NK-92 treated with Interleukin-12 subunit alpha and Interleukin-12 subunit beta, amount 100 ng/mL, for 24 hours (cell line): ENCODE results near the gene CYTH1.

Experiments
- DNase-seq: peaks from one replicate; lab custom pipeline; 2025; lab: John Stamatoyannopoulos, UW

Gene CYTH1

DNA sequence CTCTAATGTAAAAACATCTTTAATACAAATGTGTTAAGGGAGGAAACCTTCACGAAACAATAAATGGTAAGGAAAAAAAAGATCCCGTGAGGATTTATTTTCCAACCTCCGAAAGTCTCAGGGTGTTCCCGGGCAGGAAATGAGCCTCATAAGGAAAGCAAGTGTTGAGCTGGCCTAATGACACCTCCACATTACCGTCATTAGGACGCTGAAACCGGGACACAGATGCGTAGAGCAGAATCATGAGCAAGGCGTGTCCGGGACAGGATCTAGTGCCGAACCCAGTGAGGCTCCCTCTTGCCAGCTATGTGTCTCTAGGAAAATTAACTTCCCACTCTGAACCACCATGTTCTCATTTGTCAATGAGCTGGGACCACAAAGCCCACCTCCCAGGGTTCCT, 22.7 kb upstream of the CYTH1 start:
- no peak for DNase-seq

DNA sequence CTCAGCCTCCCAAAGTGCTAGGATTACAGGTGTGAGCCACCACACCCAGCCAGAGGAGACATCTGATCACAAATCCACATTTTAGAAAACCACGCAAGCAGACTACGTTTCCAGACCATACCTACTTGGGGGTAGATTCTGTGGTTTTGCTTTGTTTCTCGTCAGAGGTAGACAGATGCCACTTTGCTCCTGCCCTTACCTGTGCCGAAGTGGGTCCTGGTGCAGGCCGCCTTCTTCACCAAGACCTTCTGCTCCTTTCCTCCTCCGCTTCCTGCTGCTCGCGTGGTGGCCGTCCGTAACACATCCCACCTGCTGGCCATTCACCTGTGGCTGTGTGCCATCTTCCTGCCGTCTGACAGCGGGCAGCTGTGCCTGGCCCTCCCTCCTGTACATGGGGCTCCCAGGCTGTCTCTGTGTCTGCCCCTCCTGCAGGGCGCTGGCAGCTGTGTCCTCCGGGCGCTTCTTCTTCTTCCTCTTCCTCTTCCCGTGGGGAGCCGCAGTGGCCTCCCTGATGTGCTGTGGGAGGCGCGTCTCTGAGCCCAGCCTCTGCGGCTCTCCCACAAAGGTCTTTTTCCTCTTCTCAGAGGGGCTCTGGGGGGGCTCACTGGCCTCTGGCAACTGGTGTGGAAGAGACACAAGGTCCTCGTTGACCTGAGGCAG, 21.2 kb upstream of the CYTH1 start:
- DNase-seq, result no peak

DNA sequence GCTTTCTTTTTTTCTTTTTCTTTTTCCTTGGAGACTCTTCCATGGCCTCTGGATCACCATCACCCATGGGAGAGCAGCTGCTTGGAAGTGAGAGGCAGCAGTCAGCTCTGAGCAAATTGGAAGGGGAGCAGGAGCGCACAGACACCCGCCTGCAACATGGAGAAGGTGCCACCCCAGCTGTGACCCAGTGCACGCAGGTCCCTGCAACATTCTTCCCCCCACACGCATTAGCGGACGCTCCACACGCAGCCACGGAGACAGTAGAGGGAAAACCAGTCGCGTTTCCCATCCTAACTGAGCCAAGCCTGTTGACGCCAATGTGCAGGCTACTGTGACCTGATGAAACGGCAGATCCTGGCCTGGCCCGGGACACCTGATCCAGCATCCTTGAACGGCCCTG, 20.4 kb upstream of the CYTH1 start:
- DNase-seq, result no peak

DNA sequence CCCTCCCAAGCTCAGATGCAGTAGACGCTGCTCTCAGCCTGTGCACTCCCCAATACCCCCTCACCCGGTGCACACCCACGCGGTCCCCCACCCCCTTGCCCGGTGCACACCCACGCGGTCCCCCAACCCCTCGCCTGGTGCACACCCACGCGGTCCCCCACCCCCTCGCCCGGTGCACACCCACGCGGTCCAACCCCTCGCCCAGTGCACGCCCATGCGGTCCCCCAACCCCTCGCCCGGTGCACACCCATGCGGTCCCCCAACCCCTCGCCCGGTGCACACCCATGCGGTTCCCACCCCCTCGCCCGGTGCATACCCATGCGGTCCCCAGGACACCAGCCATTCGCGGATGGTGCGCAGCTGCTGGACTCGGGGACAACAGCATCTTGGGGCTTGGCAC, 19.9 kb upstream of the CYTH1 start:
- DNase-seq, result no peak

DNA sequence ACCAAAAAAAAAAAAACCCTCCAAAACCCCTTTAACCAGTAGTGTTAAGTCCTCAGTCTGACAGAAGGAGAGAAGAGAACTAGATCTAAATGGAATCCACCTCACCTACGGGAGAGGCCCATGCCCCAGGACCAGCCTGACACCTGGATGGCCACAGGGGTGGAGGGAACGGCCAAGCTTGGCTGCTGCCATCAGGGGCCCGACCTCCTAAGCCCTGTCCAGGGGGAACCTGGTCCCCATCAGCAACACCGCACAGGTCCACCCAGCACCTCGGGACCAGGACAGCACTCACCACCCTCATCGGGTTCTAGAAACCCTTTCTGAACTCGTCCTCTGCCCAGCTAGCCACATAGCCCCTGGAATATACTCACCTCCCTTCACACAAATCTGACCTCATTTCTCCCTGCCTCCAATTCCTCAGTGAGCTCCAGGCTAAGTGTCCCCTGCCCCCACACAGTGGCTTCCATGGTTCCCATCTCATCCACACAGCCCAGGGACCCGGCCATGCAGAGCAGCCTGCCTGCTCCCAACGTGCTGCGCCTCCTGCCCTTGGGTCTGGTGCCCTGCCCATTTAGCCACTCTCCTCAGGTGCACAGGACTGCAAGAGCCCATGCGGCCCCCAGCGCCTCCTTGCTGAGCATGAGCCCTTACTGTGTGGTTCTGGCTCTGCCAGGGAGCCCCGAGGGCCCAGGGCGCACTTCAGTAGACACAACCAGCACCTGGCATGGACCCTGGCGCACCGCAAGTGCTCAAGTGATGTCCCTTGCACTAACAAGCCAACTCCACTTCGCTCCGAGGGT, 18.3 kb upstream of the CYTH1 start:
- no peak for DNase-seq

DNA sequence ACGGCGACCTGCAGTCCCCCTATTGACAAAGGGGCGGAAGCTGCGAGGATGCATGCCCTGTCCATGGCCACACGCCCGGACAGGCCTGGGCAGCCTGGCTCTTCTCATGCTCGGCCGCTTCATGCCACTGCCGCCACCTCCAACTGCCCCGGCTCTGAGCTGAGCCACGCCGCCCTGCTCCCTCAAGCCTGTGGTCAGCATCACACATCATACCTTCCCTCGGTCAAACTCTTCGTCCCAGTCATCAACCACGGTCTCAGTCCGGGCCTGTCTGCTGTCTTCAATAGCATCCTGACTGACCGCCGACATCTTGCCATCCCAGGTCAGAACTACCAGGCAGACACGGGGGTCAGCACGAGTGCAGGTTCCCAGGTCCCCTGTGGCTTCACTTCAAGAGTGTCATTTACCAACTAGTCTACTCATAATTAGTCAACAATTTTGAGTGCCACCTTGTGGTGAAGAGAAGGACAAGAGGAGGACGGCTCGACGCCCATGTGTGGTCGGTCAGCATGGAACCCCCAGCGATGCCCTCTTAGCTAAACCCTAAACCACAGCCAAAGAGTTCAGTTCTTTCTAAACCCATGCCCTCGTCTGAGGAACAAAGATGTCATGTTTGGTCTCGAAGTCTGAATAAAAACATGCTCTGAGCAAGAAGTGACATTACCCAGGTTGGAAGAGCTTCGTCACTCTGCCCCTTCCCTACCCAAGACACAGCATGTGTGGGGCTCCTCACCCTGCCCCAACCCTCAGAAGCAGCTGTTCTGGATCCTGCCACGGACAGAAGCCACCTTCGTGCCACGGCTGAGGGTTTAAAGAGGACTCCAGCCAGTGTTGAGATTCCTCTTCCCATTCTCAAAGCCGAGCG, 16.9 kb upstream of the CYTH1 start:
- DNase-seq, result no peak

DNA sequence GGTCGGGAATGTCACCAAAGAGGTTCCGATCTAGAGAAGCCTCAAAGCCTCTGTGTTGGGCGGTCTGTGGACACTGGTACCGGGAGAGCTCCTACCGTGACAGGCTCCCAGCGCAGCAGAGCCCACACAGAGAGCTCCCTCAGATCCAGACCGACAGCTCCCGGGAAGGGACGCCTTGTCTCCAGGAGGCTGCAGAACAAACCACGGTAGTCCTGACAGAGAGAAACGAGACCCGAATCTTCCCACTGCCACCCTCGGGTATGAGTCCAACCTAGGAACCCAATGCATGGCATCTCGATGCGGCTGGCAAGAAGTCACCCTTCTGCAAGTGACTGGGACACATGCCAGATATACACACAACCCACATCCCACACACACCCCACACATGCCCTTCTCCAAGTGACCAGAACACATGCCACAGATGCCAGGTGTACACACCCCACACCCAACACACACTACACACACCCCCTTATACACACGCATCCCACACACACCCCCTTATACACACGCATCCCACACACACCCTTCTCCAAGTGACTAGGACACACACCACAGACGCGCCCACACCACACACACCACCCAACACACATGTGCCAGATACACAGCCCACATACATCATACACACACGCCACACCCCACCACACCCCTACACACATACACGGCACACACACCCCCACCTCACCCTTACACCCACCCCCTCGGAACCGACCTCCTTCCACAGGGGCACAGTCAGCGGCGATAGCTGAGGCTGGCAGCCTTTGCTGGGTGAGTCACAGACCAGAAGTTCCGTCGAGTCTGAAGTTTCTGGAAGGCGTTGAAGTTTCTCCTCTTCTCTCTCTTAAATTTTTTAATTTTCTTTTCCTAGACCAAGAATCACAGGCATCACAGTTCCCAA, 15.9 kb upstream of the CYTH1 start:
- no peak for DNase-seq

DNA sequence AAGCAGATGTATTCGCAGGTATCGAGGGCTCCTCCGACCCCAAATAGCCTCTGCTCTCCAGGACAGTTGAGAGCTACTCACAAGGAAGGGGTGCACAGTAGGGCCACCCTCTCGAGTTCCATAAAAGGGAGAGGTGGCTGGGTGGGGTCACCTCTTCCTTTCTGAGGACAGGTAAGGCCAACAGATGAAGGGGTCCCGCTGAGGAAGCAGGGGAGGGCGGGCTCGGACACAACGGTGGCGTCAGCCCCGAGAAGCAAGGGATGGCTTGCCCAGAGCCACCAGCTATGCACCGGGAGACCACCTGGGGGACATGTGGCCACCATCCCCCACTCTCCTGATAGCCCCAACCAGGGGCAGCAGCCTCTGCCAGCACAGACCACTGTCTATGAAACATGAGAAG, 15.1 kb upstream of the CYTH1 start:
- no peak for DNase-seq

DNA sequence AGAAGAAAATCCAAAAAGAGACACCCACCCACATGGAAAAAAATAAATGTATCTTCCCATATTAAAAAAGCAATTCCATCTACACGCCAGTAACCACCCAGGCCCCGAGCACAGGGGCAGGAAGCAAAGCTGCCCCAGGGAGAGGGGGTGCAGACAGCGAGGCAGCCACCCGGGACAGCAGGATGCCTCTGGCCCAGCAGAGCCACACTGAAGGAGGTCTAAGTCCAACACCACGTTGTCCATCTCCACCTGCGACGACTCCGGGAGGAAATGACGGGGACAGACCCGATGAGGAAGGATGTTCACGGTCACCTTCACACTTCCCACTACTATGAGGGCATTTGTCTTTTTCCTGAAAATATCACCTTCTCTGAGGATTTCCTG, 14.4 kb upstream of the CYTH1 start:
- DNase-seq, result no peak

DNA sequence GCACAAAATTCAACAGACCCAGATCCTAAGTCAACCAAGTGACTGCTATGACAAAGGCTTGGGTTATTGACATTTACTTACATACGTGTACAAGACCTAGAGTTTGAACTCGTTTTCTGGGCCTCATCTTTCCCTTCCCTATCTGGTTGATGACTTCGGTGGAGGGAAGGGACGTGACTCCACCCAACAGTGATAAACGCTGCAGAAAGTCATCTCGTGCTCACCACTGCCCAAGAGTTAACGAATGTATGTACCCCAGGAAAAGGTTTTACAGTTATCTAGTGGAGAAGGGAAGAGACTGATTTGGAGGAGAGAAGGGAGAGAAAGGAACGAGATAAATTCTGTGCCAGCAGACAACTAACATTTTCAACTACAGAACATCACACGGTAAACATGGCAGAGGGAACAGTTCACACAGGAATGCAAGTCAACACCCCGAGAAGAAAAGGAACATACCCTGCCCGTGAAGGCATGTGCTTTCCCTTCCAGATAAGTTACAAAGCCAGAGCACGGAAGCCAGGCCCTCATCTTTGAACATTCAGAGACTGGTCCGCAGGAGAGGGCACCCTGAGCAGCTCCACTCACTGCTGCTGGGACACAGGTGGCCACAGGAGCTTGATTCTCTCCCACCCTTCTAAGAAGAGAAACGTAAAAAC, 13.9 kb upstream of the CYTH1 start:
- DNase-seq, result no peak

DNA sequence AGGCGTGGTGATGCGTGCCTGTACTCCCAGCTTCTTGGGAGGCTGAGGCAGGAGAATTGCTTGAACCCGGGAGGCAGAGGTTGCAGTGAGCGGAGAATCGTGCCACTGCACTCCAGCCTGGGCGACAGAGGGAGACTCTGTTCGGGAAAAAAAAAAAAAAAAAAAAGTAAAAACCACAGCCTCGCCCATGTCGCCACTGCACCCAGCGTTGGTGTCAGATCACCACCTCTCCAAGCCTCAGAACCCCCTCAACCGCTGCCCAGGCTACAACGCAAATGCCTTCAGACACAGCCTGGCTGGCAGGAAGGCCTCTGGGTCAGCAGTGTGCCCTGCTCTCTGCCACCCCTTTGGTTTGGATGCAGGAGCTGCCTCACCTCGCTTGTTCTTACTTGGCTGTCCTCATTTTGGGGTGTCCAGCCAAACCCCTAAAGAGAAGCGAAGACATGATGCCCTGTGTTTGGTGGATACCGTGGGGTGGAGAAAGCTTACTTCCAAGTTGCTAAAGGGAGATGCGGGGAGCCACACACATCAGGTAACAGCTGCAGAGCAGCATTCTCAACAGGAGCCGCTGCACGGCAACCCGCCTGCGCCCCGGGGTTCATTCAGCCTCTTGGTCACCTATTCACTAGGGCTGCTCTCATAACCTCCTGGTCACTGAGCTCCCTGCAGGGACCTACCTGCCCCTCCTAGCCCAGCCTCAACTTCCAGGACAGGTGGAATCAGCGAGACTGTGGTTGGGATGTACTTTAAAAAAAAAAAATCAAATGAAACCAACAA, 13.0 kb upstream of the CYTH1 start:
- DNase-seq, result no peak

DNA sequence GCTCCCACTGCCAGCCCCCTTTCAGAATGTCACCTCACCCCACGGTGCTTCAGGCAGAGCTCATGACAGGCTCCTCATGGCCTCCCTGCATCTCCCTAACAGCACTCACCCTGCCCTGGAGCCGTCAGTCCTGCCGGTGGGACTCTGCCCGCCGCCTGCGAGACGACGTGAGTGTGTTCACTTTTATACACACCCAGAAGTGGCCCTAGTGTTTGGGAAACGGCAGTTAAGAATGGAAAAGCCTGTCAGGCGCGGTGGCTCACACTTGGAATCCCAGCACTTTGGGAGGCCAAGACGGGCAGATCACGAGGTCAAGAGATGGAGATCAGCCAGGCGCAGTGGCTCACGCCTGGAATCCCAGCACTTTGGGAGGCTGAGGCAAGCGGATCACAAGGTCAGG, 12.3 kb upstream of the CYTH1 start:
- DNase-seq, result no peak

DNA sequence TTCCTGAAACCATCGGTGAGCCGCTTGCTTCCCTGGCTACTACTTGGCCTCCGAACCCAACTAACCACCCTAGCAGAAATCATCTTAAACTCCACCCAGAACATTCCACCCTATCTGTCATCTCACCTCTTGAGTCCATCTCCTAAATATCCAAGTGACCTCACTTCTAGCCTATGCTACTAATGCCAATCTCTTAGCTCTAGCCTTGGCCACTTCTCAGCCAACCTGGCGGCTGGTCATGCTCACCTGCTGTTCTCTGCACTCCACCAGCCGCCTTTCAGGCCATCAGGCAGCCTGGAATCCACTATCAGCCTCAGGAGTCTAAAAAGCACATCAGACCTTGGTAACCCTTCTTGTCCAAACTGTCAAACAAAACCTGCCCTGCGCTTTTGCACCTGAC, 11.9 kb upstream of the CYTH1 start:
- DNase-seq, result no peak

DNA sequence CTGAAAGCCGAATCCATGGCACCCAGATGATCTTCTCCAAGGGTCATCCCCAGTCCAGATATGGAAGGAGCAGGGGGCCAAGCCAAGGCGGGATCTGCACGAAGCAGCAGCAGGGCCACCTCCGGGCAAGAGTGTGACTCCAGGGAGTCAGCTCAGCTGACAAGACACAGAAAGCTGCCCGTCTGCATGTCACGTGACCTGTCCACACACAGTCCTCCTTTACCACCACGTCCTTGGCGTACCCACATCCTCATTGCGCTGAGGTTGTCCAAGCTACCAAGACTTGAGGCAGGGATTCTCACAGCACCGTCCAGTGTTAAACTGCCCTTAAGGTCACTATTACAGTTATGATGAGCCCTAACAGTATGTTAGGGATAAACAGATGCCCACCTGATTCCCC, 11.3 kb upstream of the CYTH1 start:
- DNase-seq, result no peak

DNA sequence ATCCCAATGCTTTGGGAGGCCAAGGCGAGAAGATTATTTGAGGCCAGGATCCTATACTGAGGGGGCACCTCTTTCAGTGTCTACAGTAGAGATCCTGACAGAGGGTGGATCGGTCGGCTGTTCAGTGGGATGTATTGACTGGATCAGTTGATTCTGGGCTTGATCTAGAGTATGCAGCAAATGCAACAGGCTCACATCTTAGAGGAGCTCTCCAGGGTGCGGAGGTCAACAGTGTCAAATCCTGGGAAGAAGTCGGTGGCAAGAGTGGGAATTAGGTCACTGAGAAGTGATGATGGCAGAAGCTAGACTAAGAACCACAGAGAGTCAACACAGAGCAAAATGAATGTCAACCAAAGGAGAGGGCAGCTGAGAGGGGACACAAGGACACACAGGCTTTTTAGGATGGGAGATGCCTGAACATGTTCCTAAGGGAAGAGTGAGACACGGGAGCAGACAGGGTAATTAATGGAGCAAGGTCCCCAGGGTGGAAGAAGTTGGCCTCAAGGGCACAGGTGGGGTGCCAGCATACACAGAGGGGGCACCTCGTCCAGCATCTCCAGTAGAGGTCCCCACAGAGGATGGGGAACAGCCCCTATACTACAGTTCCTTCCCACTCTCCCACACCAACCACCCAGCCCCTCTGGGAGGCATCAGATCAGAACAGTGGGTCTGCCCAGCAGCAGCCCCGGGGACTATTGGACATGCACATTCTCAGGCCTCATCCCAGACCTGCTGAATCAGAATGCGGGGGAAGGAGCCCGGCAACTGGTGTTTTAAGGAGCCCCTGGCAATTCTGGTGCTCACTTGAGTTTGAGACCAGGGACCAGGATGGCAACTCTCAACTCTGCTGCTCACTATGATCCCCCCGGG, 10.0 kb upstream of the CYTH1 start:
- DNase-seq, result no peak

DNA sequence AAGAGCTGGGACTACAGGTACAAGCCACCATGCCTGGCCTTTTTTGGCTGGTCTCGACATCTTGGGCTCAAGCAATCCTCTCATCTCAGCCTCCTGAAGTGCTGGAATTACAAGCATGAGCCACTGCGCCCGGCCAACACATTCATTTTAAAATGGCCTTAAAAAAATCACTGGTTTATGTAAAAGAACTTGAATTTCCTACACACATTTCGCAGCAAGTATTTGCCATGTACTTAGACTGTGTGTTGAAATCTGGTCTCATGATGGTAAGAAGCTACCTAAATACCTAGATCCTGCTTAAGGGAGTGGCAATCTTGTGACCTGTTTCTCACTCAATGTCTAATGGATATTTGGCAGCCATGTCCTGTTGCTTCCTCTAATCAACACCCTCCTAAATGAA, 8.5 kb upstream of the CYTH1 start:
- DNase-seq, result no peak

DNA sequence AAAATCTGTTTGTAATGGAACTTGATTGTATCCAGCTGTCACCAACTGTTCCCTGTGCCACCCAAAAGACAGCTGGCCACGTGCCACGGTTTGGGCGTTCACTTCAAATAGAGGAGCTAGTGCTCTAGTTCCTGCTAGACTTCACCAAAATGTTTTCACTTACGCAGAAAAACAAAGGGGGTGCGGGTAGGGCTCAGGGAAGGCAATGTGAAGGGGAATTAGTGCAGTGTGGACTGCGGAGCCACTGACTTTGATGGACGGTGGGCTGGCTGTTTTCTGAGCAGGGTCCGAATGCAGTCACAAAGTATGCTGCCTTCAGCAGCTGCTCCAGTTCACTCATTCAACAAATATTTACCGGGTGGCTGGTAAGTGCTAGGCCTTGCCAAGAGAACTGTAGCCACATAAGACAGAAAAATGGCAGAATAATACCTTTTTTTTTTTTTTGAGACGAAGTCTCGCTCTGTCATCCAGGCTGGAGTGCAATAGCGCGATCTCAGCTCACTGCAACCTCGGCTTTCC, 7.6 kb upstream of the CYTH1 start:
- DNase-seq, result no peak

DNA sequence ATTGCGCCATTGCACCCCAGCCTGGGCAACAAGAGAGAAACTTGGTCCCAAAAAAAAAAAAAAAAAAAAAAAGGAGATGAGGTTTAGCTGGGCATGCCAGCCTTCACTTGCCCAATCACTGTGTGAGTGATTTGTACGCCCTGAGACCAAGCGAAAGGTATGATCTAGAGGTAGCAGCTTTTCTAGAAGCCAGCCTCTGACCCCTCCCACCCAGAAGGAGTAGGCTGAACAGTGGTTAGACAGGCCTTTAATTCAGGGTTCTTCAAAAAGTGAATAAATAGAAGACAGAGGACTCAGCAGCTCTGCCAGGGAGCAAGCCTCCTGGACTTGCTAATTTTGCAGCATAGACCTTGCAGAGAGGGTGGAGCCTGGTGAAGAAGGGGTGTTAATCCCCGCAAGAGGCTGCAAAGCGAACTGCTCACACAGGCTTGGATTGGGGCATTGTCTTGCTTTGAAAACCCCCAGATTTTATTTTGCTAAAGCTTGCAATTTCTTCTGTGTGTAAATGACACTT, 7.1 kb upstream of the CYTH1 start:
- no peak for DNase-seq

DNA sequence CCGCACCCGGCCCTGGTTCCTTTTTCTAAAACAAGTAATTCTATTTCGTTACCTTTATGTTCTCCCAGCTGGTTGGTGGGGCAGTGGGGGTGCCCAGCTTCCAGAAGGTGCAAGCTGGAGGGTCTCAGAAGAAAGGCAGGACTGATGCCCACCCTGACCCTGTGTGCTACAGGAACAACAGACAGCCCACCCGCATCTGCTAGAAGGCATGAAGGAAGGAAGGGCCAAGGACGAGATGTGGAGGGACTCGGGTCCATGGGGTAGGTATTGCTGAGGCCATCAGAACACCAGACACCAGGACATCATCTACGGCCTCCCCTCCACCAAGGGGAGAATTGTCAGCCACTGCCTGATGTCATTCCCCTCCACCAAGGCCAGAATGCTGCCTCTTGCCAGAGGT, 6.4 kb upstream of the CYTH1 start:
- no peak for DNase-seq
